ENCODE results near the gene PRKCA.

PRKCA gene

DNA sequence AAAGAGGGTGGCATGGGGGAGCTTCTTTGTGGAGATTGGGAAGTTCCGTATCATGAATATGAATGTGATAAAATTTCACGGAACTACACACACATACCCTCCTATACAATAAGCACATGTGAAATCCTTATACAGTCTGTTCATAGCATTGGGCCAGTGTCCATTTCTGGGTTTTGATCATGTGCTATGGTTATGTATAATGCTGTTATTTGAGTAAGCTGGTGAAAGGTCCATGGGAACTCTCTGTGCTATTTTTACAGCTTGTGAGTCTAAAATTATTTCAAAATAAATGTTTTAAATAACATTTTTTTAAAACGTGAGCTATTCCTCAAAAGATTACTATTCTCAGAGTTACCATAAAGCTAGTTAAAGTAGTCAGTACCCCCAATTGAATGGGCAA, 327.3 kb downstream of the PRKCA start:
- no peak for ATAC-seq
- TF ChIP-seq, protein P1, sequence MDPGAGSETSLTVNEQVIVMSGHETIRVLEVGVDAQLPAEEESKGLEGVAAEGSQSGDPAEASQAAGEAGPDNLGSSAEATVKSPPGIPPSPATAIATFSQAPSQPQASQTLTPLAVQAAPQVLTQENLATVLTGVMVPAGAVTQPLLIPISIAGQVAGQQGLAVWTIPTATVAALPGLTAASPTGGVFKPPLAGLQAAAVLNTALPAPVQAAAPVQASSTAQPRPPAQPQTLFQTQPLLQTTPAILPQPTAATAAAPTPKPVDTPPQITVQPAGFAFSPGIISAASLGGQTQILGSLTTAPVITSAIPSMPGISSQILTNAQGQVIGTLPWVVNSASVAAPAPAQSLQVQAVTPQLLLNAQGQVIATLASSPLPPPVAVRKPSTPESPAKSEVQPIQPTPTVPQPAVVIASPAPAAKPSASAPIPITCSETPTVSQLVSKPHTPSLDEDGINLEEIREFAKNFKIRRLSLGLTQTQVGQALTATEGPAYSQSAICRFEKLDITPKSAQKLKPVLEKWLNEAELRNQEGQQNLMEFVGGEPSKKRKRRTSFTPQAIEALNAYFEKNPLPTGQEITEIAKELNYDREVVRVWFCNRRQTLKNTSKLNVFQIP (CRISPR knock-in tag; IDR thresholded peaks at IDR 0.05; ENCODE audit: borderline replicate concordance, low read depth) = no peak
- no peak for TF ChIP-seq OSR1 (CRISPR knock-in tag; IDR thresholded peaks at IDR 0.05)
- TF ChIP-seq, protein P2, sequence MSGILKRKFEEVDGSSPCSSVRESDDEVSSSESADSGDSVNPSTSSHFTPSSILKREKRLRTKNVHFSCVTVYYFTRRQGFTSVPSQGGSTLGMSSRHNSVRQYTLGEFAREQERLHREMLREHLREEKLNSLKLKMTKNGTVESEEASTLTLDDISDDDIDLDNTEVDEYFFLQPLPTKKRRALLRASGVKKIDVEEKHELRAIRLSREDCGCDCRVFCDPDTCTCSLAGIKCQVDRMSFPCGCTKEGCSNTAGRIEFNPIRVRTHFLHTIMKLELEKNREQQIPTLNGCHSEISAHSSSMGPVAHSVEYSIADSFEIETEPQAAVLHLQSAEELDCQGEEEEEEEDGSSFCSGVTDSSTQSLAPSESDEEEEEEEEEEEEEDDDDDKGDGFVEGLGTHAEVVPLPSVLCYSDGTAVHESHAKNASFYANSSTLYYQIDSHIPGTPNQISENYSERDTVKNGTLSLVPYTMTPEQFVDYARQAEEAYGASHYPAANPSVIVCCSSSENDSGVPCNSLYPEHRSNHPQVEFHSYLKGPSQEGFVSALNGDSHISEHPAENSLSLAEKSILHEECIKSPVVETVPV (CRISPR knock-in tag; IDR thresholded peaks at IDR 0.05) = no peak
- no peak for TF ChIP-seq ZFP3 (CRISPR knock-in tag; IDR thresholded peaks at IDR 0.05)
- no peak for TF ChIP-seq CSDC2 (CRISPR knock-in tag; IDR thresholded peaks at IDR 0.05)
- no peak for TF ChIP-seq ISL1 (CRISPR knock-in tag; IDR thresholded peaks at IDR 0.05)
- TF ChIP-seq, protein P3, sequence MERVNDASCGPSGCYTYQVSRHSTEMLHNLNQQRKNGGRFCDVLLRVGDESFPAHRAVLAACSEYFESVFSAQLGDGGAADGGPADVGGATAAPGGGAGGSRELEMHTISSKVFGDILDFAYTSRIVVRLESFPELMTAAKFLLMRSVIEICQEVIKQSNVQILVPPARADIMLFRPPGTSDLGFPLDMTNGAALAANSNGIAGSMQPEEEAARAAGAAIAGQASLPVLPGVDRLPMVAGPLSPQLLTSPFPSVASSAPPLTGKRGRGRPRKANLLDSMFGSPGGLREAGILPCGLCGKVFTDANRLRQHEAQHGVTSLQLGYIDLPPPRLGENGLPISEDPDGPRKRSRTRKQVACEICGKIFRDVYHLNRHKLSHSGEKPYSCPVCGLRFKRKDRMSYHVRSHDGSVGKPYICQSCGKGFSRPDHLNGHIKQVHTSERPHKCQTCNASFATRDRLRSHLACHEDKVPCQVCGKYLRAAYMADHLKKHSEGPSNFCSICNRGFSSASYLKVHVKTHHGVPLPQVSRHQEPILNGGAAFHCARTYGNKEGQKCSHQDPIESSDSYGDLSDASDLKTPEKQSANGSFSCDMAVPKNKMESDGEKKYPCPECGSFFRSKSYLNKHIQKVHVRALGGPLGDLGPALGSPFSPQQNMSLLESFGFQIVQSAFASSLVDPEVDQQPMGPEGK (CRISPR knock-in tag; IDR thresholded peaks at IDR 0.05; ENCODE audit: borderline replicate concordance) = no peak
- TF ChIP-seq TOX (CRISPR knock-in tag; IDR thresholded peaks at IDR 0.05; ENCODE audit: borderline replicate concordance) = no peak
- no peak for TF ChIP-seq PPARA (CRISPR knock-in tag; IDR thresholded peaks at IDR 0.05; ENCODE audit: borderline replicate concordance)
- TF ChIP-seq TCF4 (CRISPR knock-in tag; IDR thresholded peaks at IDR 0.05; ENCODE audit: borderline replicate concordance) = no peak
- TF ChIP-seq ZC3H10 (CRISPR knock-in tag; IDR thresholded peaks at IDR 0.05) = no peak
- no peak for TF ChIP-seq RARB (CRISPR knock-in tag; IDR thresholded peaks at IDR 0.05)
- no peak for TF ChIP-seq GLIS3 (CRISPR knock-in tag; IDR thresholded peaks at IDR 0.05)
- no peak for TF ChIP-seq ARNTL (CRISPR knock-in tag; IDR thresholded peaks at IDR 0.05; ENCODE audit: borderline replicate concordance, low read depth)
- no peak for TF ChIP-seq SNAI2 (CRISPR knock-in tag; IDR thresholded peaks at IDR 0.05)
- TF ChIP-seq, protein P4, sequence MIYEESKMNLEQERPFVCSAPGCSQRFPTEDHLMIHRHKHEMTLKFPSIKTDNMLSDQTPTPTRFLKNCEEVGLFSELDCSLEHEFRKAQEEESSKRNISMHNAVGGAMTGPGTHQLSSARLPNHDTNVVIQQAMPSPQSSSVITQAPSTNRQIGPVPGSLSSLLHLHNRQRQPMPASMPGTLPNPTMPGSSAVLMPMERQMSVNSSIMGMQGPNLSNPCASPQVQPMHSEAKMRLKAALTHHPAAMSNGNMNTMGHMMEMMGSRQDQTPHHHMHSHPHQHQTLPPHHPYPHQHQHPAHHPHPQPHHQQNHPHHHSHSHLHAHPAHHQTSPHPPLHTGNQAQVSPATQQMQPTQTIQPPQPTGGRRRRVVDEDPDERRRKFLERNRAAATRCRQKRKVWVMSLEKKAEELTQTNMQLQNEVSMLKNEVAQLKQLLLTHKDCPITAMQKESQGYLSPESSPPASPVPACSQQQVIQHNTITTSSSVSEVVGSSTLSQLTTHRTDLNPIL (CRISPR knock-in tag; IDR thresholded peaks at IDR 0.05; ENCODE audit: low read depth) = no peak
- no peak for TF ChIP-seq ZNF8 (CRISPR knock-in tag; IDR thresholded peaks at IDR 0.05)

DNA sequence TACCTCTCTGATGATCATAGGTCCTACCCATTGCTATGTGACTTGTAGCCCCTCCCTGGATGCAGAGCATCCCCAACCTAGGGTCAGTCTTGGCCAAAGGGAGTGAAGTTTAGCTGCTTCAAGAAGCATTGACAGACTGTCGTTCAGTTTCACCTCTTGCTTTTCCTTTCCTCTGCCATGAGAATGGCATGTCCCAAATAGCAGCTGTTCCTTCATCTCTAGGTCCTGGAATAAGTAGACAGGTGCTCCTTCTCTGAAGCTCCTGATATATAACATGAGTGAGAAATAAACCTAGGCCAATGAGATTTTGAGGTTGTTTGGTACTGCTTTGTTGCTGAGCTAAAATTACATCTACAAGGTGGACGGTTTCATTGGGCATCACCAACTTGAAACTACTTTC, 328.0 kb downstream of the PRKCA start:
- TF ChIP-seq ISL1 (CRISPR knock-in tag; IDR thresholded peaks at IDR 0.05) (no peak), SNAI2 (CRISPR knock-in tag; IDR thresholded peaks at IDR 0.05) (no peak), ZNF70 (CRISPR knock-in tag; IDR thresholded peaks at IDR 0.05) (no peak), ZFP30 (CRISPR knock-in tag; IDR thresholded peaks at IDR 0.05) (no peak), ZFP3 (CRISPR knock-in tag; IDR thresholded peaks at IDR 0.05) (no peak), PPARA (CRISPR knock-in tag; IDR thresholded peaks at IDR 0.05; ENCODE audit: borderline replicate concordance) (no peak), TCF4 (CRISPR knock-in tag; IDR thresholded peaks at IDR 0.05; ENCODE audit: borderline replicate concordance) (no peak), RARB (CRISPR knock-in tag; IDR thresholded peaks at IDR 0.05) (no peak), OSR1 (CRISPR knock-in tag; IDR thresholded peaks at IDR 0.05) (no peak), ARNTL (CRISPR knock-in tag; IDR thresholded peaks at IDR 0.05; ENCODE audit: borderline replicate concordance, low read depth) (no peak), GLIS3 (CRISPR knock-in tag; IDR thresholded peaks at IDR 0.05) (no peak), BACH2 (CRISPR knock-in tag; IDR thresholded peaks at IDR 0.05; ENCODE audit: borderline replicate concordance) (no peak), TOX (CRISPR knock-in tag; IDR thresholded peaks at IDR 0.05; ENCODE audit: borderline replicate concordance) (no peak)
- TF ChIP-seq, protein P5, sequence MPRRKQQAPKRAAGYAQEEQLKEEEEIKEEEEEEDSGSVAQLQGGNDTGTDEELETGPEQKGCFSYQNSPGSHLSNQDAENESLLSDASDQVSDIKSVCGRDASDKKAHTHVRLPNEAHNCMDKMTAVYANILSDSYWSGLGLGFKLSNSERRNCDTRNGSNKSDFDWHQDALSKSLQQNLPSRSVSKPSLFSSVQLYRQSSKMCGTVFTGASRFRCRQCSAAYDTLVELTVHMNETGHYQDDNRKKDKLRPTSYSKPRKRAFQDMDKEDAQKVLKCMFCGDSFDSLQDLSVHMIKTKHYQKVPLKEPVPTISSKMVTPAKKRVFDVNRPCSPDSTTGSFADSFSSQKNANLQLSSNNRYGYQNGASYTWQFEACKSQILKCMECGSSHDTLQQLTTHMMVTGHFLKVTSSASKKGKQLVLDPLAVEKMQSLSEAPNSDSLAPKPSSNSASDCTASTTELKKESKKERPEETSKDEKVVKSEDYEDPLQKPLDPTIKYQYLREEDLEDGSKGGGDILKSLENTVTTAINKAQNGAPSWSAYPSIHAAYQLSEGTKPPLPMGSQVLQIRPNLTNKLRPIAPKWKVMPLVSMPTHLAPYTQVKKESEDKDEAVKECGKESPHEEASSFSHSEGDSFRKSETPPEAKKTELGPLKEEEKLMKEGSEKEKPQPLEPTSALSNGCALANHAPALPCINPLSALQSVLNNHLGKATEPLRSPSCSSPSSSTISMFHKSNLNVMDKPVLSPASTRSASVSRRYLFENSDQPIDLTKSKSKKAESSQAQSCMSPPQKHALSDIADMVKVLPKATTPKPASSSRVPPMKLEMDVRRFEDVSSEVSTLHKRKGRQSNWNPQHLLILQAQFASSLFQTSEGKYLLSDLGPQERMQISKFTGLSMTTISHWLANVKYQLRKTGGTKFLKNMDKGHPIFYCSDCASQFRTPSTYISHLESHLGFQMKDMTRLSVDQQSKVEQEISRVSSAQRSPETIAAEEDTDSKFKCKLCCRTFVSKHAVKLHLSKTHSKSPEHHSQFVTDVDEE (CRISPR knock-in tag; IDR thresholded peaks at IDR 0.05) = no peak
- TF ChIP-seq, protein P1 (CRISPR knock-in tag; IDR thresholded peaks at IDR 0.05; ENCODE audit: borderline replicate concordance, low read depth) = no peak
- TF ChIP-seq, protein P2 (CRISPR knock-in tag; IDR thresholded peaks at IDR 0.05) = no peak
- TF ChIP-seq, protein P3 (CRISPR knock-in tag; IDR thresholded peaks at IDR 0.05; ENCODE audit: borderline replicate concordance) = no peak
- ATAC-seq = no peak
